HG02678 (cell line): ENCODE data around the gene TMEM267.
"Not testable (repeated sequence)": the region's sequence is repeated elsewhere in the genome, so short reads cannot be mapped to it uniquely, and the experiment has no call there.

Source experiments
- ATAC-seq: cut with Tn5 transposase; IDR thresholded peaks from one replicate; pipeline ENCODE4 v1.9.1; 2021; ENCODE audit warnings: mild to moderate bottlenecking, moderate library complexity; ENCODE audit not compliant: unreplicated experiment

Gene TMEM267, protein sequence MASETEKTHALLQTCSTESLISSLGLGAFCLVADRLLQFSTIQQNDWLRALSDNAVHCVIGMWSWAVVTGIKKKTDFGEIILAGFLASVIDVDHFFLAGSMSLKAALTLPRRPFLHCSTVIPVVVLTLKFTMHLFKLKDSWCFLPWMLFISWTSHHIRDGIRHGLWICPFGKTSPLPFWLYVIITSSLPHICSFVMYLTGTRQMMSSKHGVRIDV

GRCh38 chr5:43483298-43484105, at the start of gene TMEM267:
TMEM267 (minus strand) TSS chr5:43483865; CDS start chr5:43453969, 29,896 bp downstream.
- ATAC-seq = peak; percentile 90

GRCh38 chr5:43530648-43531047, 47.0 kb upstream of the TMEM267 start:
- peak; percentile 43 for ATAC-seq

DNA sequence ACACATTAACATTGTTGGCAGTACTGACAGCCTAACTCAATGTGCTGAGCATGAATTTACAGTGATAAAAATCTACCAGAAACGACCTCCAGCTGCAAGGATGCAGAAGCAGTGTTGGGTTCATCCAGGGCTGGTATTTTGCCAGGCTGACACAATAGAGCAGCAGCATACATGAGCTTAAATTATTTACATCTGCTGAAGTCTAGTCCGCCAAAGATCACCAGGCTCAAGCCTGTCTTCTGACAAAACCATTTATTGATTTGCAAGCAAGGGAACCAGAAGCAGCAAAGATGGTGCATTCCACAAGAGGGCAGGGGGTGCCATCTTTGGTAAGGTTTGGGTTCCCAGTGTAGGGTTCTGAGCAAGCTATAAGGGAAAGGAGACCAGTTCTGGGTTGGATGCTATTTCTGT, 40.0 kb upstream of the TMEM267 start:
- no peak for ATAC-seq

DNA sequence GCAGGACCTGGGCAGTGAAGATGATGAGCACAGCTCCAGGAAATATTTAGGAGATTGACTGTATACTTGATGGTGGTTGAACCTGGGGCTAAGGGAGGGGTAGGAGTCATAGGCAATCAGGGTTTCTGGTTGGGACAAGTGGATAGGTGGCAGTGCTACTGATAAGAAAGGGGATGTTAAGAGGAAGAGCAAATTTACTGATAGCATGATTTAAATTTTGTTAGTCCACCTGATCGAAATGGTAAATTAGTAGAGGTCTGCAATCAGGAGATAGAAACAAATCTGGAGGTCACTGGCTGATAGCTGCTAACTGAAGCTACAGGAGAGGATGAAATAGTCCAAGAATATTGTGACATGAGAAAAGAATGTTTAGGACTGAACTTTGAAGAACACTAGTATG, 37.0 kb upstream of the TMEM267 start:
- no peak for ATAC-seq

DNA sequence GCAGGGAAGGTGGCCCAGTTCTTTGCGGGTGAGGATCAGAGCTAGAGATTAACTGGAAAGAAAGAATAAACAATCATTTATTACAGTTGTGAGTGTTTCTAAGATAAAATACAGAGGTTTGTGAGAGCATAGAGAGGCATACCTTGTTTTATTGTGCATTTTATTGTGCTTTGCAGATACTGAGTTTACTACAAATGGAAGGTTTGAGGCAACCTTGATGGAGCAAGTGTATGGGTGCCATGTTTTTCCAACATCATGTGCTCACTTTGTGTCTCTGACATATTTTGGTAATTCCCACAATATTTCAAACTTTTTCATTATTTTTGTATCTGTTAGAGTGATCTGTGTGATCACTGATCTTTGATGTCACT, 32.0 kb upstream of the TMEM267 start:
- ATAC-seq = no peak

DNA sequence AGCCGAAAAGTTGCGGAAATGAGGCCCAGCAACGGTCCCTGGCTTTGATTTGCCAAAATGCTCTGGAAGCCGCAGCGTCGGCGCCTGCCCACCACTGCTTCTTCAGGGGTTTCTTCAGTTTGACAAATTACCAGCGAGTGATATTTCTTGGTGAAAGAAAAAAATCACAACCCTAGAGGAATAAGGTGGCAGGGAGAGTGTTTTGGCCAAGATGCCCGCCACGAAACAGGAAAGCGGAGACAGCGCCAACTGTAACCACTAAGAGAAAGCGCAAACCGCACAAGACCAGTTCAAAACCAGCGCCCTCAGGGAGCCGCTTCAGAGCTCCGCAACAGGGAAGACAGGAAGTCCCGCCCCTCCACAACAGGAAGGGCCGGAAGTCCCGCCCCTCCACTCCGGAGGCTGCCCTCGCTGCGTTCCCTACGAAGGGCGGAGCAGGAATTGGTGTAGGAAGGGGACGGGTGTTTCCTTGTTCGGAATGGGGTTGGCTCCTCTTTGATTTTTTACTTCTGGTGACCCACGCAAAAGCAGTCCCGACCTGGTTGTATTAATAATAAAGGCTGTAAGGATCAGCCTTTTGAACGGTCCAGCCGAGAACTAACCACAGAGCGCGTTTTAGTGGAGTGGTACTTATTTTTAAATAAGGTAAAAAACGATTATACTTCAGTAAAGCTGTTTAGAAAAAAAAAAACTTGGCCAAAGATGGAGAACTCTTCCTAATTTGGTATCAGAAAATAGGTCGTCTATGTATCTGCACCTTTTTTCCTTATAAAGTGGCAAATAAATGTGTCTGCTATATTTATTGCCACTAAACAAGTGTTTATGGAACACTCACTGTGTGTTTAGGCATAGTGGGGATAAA, 31.4 kb upstream of the TMEM267 start, which contains the start of gene C5orf34:
TSS of gene C5orf34 (minus strand) at position 333 of the 862 bp plus-strand sequence. CDS start 5,809 bp downstream, outside the sequence.
- peak; percentile 99 for ATAC-seq

- peak; percentile 21 for ATAC-seq
Measured at GRCh38 chr5:43514471-43514815, 30.8 kb upstream of the TMEM267 start.

GRCh38 chr5:43514025-43514424, 30.4 kb upstream of the TMEM267 start:
- no peak for ATAC-seq

GRCh38 chr5:43511062-43511461, 27.4 kb upstream of the TMEM267 start:
- ATAC-seq = not testable (repeated sequence)

GRCh38 chr5:43498581-43498980, 14.9 kb upstream of the TMEM267 start:
- no peak for ATAC-seq

- no peak for ATAC-seq
Measured at GRCh38 chr5:43497311-43498104, 13.8 kb upstream of the TMEM267 start.

DNA sequence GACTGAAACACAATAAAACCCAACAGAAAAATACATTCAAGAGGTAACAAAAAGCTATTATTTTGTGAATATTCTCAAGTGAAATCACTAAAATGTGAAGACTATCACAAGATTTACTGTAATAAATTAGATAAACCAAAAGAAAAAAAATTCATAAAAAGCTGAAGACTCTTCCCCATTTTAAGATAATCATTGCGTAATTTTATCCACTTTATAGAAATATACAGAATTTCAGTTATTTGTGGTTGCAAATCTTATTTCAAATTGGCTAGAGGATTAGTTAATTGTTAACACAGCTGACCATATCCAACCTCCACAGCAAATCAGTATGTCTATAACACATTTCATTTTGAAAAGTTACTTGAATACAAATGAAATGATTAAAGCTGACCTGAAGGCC, 7.7 kb upstream of the TMEM267 start:
- no peak for ATAC-seq

- ATAC-seq = no peak
Measured at GRCh38 chr5:43486353-43486752, 2.7 kb upstream of the TMEM267 start.

- ATAC-seq = no peak
Measured at GRCh38 chr5:43485406-43485805, 1.7 kb upstream of the TMEM267 start.

DNA sequence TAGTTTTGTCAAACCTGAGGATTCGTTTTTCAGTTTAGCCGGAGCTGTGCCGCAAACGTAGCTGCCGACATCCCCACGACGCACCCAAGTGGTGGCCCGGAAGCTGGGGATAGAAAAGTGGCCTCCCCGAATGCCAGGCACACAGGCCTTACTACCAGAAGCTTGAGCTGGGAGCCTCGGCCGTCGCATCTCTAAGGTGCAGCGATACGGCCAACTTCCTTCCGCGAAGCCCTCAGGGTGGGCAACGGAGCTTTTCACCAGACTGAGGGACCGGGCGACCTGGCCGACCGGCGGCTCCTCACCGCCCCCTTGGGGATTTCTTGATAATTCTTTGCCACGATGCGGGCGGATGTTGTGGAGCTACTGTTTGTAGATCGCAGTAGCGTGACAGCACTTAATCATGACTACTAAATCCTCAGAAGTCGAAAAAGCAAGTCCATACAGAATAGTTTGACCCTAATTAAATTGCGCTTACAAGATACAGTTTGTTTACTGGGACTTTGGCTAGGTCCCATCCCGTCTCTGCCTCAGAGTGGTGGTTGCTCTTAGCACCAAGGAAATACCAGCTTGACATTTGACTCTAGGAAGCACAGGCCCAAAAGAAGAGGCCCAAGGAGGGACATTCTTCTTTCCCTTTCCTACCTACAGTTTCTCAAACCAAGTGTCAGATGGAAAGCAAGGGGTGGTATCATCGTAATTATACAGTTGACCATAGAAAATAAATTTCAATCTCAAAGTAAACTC, 613 bp upstream of the TMEM267 start:
- ATAC-seq = peak; percentile 64

GRCh38 chr5:43482490-43483297, 971 bp downstream of the TMEM267 start:
- ATAC-seq = no peak

DNA sequence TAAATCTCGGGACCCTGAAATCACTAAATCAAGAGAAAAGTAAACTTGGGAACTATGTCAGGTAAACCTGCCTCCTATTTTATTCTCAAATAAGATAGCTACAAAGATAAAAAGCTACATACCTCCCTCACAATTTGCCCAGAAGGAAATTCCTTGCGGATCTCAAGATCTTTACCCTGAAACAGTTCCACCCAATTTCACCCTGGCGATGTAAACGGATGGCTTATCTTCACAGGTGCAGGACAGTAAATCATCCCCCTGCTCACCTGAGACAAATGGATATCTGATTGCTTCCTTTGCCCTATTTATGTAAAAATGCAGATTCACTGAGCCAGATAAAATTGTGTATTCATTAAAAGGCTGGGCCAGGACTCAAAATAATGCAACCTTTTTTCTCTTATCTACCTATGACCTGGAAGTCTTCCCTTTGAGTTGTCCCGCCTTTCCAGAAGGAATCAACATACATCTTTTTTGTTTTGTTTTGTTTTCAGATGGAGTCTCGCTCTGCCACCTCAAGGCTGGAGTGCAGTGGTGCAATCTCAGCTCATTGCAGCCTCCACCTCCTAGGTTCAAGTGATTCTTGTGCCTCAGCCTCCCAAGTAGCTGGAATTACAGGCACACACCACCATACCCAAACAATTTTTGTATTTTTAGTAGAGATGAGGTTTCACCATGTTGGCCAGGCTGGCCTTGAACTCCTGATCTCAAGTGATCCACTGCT, 13.8 kb downstream of the TMEM267 start:
- no peak for ATAC-seq

DNA sequence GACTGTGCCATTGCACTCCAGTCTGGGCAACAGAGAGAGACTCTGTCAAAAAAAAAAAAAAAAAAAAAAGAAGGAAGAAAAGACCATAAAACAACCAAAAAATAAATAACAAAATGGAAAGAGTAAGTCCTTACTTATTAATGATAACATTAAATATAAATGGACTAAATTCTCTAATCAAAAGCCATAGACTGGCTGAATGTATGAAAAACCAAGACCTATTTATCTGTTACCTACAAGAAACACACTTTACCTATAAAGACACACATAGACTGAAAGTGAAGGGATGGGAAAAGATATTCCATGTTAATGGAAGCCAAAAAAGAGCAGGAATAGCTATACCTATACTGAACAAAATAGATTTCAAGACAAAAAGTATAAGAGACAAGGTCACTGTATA, 16.6 kb downstream of the TMEM267 start:
- ATAC-seq = no peak
